Measurements from ENCODE around the gene KIAA0930.

DNA sequence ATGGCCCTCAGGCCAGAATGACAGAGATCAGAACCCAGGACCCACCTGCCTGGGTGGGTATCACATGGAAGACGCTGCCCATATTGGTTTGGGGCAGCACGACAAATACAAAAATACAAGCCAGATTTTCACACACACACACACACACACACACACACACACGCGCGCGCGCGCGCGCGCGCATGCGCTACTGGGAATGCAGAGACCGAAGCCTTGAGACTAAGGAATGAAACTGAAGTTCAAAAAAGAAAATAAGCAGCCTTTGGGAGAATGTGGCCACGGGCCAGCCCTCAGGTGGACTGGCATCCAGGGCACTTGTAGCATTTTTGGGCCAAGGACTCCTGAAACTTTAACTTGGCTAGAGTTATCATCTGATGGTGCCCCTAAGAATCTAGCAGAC lies 98.3 kb downstream of the KIAA0930 start:
- TF ChIP-seq POLR2AphosphoS5 (IDR thresholded peaks at IDR 0.05) (no peak), POLR2A (IDR thresholded peaks at IDR 0.05) (no peak)
- TF ChIP-seq, protein P1, sequence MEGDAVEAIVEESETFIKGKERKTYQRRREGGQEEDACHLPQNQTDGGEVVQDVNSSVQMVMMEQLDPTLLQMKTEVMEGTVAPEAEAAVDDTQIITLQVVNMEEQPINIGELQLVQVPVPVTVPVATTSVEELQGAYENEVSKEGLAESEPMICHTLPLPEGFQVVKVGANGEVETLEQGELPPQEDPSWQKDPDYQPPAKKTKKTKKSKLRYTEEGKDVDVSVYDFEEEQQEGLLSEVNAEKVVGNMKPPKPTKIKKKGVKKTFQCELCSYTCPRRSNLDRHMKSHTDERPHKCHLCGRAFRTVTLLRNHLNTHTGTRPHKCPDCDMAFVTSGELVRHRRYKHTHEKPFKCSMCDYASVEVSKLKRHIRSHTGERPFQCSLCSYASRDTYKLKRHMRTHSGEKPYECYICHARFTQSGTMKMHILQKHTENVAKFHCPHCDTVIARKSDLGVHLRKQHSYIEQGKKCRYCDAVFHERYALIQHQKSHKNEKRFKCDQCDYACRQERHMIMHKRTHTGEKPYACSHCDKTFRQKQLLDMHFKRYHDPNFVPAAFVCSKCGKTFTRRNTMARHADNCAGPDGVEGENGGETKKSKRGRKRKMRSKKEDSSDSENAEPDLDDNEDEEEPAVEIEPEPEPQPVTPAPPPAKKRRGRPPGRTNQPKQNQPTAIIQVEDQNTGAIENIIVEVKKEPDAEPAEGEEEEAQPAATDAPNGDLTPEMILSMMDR (IDR thresholded peaks at IDR 0.05) = no peak
